ENCODE measurements around the gene IL6R. TPM values are rescaled to one million over a fixed set of nuclear protein-coding genes. Genes with fewer than 3 reads are reported as not detected.

Gene IL6R
- total and polyA plus RNA-seq, 2 donors from 2014 or later = 6.2 to 33.0 TPM

DNA sequence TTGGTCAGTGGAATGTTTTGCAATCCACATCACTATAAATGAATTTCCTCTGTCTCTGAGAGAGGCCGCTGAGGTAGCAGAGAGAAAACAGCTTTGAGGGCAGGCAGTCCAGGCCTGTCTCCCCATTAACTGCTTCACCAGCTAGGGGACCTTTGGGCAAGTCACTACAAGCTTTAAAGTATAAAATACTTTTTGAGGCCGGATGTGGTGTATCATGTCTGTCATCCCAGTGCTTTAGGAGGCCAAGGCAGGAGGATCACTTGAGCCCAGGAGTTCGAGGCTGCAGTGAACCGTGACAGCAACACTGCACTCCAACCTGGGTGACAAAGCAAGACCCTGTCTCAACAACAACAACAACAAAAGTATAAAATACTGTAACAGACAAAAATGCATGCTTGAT, 6.4 kb downstream of the IL6R start:
- Histone ChIP-seq H3K27me3 (ENCODE audit: control insufficient read depth, insufficient read depth, low read length) (no peaks in the 10 kb centered on the region), H3K27ac (ENCODE audit: low read depth in 2 of 2, low read length in 2 of 2) (no peak overlapping the region), H3K4me1 (ENCODE audit: control insufficient read depth in 2 of 3, insufficient read depth in 2 of 3, low read depth in 1 of 3, low read length in 3 of 3) (peaks cover 0 to 28% (median 9%) of the 10 kb centered on the region in 3 donors), H3K9me3 (ENCODE audit: control insufficient read depth in 2 of 3, insufficient read depth in 1 of 3, low read length in 3 of 3) (no peaks in the 10 kb centered on the region), H3K9ac (ENCODE audit: low read length in 3 of 3) (no peak overlapping the region), H3K4me3 (ENCODE audit: low read length in 3 of 3) (no peak overlapping the region), H3K36me3 (ENCODE audit: control insufficient read depth in 2 of 3, insufficient read depth in 3 of 3, low read length in 3 of 3) (no peaks in the 10 kb centered on the region)
- intact Hi-C loops (cut with DNase I) = no loop called here
- DNase-seq (no peak), FAIRE-seq (no peak)
- TF ChIP-seq, protein P1, sequence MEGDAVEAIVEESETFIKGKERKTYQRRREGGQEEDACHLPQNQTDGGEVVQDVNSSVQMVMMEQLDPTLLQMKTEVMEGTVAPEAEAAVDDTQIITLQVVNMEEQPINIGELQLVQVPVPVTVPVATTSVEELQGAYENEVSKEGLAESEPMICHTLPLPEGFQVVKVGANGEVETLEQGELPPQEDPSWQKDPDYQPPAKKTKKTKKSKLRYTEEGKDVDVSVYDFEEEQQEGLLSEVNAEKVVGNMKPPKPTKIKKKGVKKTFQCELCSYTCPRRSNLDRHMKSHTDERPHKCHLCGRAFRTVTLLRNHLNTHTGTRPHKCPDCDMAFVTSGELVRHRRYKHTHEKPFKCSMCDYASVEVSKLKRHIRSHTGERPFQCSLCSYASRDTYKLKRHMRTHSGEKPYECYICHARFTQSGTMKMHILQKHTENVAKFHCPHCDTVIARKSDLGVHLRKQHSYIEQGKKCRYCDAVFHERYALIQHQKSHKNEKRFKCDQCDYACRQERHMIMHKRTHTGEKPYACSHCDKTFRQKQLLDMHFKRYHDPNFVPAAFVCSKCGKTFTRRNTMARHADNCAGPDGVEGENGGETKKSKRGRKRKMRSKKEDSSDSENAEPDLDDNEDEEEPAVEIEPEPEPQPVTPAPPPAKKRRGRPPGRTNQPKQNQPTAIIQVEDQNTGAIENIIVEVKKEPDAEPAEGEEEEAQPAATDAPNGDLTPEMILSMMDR (IDR thresholded peaks at IDR 0.05; ENCODE audit: borderline replicate concordance, extremely low read depth, insufficient read depth) = no peak

DNA sequence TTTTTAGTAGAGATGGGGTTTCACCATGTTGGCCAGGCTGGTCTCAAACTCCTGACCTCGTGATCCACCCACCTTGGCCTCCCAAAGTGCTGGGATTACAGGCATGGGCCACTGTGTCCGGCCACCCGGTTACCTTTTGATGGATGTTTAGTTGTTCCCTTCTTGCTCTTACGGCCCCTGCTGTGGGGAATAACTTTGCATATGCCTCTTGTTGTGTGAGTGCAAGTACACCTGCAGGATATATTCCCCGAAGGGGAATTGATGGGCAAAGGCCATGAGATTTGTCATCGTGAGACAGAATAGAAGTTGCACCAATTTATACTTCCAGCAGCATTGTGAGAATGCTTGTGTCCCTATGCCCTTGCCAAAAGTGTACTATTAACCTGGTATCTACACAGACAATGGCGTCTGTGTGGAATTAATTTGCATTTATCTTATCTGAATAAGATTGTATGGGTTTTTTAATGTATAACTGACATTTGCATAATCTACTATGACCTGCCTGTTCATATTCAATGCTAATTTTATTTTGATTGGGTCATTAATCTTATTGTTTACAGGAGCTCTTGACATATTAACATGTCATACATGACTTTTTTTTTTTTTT, 8.1 kb downstream of the IL6R start:
- Histone ChIP-seq H3K36me3 (ENCODE audit: control insufficient read depth in 2 of 3, insufficient read depth in 3 of 3, low read length in 3 of 3) (no peaks in the 10 kb centered on the region), H3K9me3 (ENCODE audit: control insufficient read depth in 2 of 3, insufficient read depth in 1 of 3, low read length in 3 of 3) (no peaks in the 10 kb centered on the region), H3K27me3 (ENCODE audit: control insufficient read depth, insufficient read depth, low read length) (no peaks in the 10 kb centered on the region), H3K4me3 (ENCODE audit: low read length in 3 of 3) (no peak overlapping the region), H3K9ac (ENCODE audit: low read length in 3 of 3) (no peak overlapping the region), H3K27ac (ENCODE audit: low read depth in 2 of 2, low read length in 2 of 2) (no peak overlapping the region), H3K4me1 (ENCODE audit: control insufficient read depth in 2 of 3, insufficient read depth in 2 of 3, low read depth in 1 of 3, low read length in 3 of 3) (peaks cover 0 to 19% (median 15%) of the 10 kb centered on the region in 3 donors)
- TF ChIP-seq, protein P1 (IDR thresholded peaks at IDR 0.05; ENCODE audit: borderline replicate concordance, extremely low read depth, insufficient read depth) = no peak
- intact Hi-C loops (cut with DNase I) = no loop called here
- FAIRE-seq (no peak), DNase-seq (no peak)

DNA sequence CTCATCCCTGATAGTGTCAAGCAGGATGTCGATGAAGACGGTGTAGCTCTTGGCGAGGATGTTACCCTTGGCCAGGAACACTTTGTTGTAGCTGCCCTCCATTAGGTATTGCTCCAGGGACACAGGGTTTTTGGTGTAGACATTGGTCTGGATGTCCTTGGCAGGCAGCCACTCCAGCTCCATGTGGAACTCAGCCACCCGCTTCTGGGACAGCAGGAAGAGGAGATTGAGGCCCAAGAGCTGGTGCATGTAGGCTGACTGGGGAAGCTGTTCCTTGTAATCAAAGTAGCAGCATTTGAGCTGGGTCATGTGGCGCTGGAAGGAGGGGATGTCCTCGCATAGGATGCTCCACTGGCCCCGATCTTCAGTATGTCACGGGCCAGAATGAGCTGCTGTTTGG, 9.5 kb downstream of the IL6R start:
- intact Hi-C loops (cut with DNase I) = no loop called here
- H3K27me3 ChIP-seq (ENCODE audit: control insufficient read depth, insufficient read depth, low read length) = no peaks in the 10 kb centered on the region
- no peaks in the 10 kb centered on the region for H3K9me3 ChIP-seq (ENCODE audit: control insufficient read depth in 2 of 3, insufficient read depth in 1 of 3, low read length in 3 of 3)
- H3K27ac ChIP-seq (ENCODE audit: low read depth in 2 of 2, low read length in 2 of 2) = no peak overlapping the region
- no peak overlapping the region for H3K9ac ChIP-seq (ENCODE audit: low read length in 3 of 3)
- no peak for FAIRE-seq
- H3K4me1 ChIP-seq (ENCODE audit: control insufficient read depth in 2 of 3, insufficient read depth in 2 of 3, low read depth in 1 of 3, low read length in 3 of 3) = peaks cover 0 to 30% (median 25%) of the 10 kb centered on the region in 3 donors
- no peak for DNase-seq
- H3K36me3 ChIP-seq (ENCODE audit: control insufficient read depth in 2 of 3, insufficient read depth in 3 of 3, low read length in 3 of 3) = no peaks in the 10 kb centered on the region
- no peak overlapping the region for H3K4me3 ChIP-seq (ENCODE audit: low read length in 3 of 3)
- TF ChIP-seq, protein P1 (IDR thresholded peaks at IDR 0.05; ENCODE audit: borderline replicate concordance, extremely low read depth, insufficient read depth) = no peak
